NCI-H1417 treated with DMSO at 0.1 percent for 48 hours (cell line): Measurements from ENCODE around the gene RHOT2.
"Not testable (repeated sequence)": the region's sequence is repeated elsewhere in the genome, so short reads cannot be mapped to it uniquely, and the experiment has no call there.

ENCODE experiments used
- DNase-seq: peaks from one replicate; lab custom pipeline; 2025; lab: John Stamatoyannopoulos, UW

RHOT2 gene

DNA sequence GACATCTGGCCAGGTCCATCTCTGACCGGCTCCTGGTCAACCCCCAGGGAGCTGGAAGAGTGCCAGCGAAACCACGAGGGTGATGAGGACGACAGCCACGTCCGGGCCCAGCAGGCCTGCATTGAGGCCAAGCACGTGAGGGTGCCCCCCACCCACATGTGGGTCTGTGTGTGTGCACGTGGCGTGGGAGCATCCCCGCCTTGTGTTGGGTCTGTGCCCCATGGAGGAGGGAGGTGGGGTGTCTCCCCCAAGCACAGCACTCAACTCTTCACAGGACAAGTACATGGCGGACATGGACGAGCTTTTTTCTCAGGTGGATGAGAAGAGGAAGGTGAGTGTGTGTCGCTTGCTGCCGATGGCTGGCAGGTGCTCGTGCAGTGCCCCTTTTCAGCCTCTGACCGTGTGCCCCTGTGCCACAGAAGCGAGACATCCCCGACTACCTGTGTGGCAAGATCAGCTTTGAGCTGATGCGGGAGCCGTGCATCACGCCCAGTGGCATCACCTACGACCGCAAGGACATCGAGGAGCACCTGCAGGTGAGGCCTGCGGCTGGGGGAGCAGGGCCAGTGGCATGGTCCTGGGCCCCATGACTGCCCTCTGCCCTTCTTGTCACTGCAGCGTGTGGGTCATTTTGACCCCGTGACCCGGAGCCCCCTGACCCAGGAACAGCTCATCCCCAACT is 14.0 kb downstream of the RHOT2 start:
- DNase-seq = no peak

DNA sequence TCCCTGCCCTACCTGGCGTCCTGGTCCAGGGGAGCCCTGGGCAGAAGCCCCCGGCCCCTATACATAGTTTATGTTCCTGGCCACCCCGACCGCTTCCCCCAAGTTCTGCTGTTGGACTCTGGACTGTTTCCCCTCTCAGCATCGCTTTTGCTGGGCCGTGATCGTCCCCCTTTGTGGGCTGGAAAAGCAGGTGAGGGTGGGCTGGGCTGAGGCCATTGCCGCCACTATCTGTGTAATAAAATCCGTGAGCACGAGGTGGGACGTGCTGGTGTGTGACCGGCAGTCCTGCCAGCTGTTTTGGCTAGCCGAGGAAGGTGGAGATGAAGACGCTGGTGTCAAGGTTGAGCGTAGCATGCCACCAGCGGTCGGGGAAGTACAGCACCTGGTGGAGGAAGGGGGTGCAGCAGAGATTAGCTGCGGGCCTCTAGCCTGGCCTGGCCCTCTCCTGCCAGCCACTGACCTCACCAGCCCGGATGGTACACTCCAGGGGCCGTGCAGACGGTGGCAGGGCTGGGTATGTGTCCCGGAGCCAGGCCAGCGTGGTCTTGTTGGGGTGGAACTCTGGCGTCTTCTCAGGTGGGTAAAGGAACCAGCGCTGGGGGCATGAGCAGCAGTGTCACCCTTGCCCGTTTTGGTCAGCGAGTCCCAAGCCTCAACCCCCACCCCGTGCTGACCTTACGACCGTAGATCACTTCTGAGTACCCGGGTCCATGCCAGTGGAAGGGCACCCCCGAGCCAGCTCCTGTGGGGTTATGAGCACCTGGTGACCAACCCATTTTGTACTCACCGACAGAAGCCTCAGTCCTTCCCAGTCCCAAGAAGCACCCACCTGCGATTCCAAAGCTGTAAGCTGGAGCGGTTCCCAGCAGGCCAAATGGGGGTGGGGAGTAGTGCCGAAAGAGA is 14.8 kb downstream of the RHOT2 start:
- DNase-seq = no peak

DNA sequence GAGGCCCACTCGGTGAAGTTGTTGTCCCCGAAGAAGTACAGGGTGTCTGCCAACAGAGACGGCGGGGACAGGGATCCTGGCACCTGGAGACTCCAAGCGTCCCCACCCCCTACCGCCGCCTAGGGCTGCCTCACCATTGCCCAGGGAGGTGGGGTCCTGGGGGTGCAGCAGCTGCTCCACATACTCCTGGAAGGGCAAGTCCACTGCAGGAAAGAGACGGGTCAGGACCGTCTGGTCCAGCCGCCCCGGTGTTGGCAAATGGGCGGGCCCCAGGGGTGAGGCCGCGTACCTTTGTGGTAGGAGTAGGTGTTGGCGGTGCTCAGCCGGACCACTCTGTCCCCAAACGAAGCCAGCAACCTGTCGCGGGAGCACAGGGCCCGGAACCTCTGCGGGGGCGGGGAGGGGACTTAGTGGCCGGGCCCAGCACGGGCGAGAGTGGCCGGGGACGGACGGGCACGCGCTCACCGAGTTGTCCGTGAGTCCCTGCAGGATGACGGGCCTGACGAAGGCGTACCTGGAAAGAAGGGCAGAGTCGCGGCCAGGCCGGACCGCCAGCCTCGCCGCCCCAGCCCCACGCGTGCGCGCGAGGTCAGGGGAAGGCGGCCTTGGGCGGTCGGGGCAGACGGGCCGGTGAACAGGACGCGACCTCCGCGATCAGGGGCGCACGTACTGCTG is 15.6 kb downstream of the RHOT2 start:
- DNase-seq = no peak

DNA sequence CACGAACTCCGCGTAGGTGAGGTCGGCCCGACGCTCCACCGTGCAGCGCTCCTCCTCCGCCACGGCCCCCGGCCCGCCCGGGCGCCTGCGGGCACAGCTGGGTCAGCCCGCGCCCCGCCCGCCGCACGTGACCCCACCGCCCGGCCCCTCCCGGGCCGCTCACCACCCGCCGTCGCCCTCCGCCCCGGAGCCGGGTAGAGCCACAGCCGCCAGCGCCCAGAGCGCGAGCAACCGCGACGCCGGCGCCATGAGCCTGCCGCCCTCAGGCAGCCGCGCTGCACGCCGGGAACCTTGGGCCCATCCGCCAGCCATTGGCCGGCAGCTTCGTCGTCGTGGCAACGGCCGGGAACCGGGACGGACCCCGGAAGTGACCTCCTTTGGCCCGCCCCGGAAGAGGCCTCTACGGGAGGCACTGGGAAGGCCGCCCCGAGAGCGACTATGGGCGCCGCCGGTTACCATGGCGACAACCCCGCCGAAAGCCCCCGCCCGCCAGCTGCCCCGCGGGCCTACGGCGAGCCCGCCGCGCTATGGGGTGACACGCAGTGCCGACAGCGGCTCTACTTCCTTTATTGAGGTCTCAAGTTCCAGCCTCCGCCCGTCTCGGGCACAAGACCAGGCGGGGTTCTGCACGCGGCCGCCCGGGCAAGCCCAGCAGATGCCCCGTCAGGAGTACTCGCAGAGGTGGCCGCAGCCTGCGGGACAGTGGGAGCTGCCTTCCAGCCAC is 16.3 kb downstream of the RHOT2 start, which contains the start of gene JMJD8:
TSS of gene JMJD8 (minus strand) at position 264 of the 724 bp plus-strand sequence. CDS start at position 249, 15 bp downstream.
- peak; percentile 56 for DNase-seq

DNA sequence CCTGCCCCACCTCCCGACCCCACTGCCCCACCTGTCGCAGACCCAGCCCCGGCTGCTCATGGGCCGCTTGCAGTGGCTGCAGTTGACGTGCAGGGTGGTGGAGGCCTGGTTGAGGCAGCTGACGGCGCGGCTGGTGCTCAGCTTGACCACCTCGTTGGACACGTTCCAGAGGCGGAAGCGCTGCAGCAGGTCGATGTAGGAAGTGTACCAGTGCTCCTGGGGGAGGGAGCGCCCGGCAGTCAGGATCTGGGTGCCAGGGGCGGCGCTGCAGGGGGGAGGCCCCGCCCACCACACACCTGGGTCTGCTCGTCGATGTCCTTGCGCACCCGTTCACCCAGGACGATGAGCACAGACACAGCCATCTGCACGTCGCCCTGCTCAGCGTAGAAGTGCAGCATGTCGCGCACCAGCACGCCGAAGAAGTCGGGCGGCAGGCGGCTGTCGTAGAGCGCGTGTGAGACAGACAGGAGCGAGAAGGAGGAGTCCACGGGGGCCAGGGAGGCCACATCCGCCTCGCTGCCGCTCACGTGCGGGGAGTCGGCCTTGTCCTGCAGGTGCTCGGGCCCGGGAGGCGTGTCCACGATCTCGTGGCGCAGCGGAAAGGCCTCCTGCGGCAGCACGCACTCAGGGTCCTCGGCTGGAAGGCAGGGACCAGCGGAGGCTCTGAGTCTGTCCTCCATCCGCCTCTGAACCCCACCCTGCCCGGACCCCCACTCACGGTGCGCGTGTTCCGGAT is 17.2 kb downstream of the RHOT2 start:
- peak; percentile 59 for DNase-seq

DNA sequence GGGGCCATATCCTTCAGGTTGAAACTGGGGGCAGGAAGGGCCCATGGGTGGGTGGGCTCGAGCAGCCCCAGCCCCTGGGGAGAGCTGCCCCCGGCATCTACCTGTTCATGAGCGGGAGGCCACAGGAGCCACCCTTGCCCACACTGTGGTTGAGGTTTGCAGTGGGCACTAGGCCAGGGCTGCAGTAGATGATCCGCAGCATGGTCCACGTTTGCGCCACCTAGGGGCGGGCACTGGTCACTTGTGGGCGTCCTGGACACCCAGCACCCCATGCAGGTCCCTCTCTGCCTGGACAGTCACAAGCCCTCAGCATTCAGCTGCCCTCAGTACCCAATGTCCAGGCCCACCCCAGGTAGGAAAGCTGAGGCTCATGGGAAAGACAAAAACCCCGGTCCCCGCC is 18.0 kb downstream of the RHOT2 start:
- DNase-seq = no peak

DNA sequence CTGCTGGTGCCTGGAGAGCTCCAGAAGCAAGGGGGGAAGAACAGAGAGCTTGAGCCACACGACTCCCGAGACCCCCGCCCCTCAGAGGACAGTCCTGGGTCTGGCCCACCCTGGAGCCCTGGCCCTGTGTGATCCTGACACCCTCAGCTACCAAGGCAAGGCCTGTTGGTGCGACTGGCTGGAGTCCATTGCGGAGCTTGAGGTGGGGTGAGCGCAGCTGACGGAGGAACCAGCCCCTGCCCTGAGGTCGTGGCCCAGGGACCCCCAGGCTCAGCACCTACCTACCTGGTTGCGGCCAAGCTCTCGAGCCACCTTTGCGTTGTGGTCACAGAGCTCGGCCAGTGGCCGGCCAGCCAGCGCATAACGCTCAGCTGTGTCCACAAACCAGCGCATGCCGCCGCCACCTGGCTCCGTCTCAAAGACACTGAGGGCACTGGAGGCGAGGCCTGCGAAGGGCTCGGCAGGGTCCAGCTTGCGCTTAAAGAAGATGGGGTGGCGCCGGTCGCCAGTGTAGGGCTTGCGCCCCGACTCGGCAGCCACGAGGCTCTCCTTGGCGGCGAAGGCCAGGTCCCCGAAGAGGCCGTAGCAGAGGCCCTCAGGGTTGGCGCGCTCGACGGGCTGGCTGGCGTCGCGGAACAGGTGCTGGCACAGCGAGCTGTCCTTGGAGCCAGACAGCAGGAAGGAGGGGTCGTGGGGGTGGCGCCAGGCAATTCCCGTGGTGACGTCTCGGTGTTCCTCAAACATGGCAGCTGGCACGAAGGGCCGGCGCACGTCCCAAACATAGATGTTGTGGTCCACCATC is 18.7 kb downstream of the RHOT2 start:
- no peak for DNase-seq

DNA sequence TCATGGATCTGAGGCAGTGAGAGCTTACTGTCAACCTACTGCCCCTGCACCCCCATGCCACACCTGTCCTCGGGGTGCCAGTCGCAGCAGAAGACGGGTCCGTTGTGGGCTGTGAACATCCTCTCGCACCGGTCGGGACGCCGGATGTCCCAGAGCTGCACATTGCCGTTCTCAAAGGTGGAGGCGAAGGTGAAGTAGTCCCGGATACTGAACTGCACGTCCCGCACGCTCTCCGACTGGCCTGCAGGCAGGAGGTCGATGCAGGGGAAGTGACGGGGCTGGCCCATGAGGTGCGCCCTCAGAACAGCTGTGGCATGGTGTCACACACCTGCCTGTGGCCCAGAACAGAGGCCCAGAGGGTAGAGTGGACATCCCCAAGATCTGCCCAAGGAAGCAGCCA is 19.6 kb downstream of the RHOT2 start:
- no peak for DNase-seq

DNA sequence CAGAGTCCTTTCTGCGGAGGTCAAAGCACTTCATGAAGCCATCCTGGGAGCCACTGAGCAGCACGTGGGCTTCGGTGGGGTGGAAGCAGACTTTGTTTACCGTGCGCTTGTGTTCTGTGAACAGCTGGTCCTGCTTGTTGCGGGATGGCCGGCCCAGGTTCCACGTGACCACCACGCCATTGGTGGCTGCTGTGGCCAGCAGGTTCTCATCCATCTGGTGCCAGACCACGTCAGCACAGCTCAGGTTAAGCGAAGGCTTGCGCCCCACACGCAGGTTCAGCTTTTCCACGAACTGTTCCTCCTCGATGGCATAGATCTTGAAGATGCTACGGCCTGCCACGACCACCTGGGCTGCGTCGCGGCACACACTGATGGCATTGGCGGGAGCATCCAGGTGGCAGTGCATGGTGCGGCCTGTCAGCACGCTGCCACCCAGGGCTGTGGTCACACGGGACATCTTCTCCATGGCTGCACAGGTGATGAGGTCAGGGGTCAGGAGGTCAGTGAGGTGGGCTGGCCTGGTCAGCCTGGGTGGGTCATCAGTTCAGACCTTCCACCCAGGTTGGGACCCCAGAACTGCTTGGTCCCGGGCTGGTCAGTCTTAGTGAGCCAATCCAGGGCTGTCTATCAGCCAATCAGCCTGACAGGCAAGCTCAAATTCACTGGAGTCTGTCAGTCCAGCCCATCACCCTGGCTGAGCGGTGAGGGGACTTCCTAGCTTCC is 21.4 kb downstream of the RHOT2 start:
- DNase-seq = no peak

DNA sequence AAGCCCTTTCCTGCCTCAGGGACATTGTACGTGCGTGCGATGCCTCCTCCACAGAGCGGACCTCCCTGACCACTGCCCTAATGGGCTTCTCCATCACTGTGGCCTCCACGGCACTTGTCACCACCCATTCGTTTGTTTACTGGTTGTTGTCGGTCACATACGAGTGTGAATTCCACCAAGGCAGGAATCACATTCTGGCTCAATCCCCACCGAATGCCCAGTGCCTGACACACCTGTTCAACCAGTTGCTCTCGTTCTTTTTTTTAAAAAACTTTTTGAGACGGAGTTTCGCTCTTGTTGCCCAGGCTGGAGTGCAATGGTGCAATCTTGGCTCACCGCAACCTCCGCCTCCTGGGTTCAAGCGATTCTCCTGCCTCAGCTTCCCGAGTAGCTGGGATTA is 23.3 kb downstream of the RHOT2 start:
- DNase-seq = not testable (repeated sequence)

DNA sequence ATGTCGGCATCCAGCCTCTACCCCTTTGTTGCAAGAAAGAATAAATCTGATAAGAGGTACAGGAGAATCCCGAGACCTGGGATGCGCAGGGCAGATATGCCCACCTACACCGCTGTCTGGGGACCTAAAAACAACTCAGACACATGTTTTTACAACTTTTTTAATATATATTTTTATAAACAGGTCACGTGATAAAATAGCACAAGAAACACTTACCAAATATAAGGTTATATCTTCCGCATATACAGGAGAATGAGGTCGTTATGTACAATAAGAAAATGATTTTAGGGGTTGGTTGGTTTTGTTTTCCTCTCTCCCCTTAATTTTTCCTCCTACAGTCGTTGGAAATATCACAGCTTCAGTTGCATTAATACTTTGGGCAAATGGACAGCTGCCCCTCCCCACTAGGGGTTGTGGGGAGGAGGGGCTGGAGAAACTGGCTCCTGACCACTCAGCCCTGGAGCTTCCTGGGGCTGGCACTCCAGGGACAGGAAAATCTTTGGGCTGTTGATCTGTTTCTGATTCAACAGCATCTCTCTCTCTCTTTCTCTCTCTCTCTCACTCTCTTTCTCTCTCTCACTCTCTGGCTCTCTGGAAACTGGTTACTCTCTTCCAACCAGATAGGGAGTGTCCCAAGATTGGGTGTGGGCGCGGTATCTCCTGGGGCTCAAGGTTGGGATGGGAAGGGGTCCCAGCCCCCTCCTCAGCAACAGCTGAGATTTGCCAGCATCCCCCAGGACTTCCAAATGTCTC is 24.6 kb downstream of the RHOT2 start:
- DNase-seq = no peak

DNA sequence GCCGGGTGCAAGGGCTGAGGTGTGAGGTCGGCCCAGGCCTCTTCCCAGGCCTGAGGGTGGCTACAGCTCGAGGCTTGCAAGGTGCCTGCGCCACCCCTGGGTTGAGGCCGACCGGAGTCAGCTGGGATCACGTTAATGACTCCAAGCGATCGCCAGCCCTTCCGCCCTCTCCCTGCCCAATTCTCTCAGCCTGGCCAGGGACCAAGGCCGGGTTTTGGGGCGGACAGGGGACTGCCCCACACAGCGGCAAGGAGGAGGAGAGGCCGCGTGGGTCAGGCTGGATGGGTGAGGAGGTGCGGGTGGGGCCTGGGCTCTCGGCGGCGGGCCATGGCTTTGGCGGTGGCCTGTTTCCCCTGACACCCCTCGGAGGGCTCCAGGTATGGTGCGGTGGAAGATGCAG is 25.4 kb downstream of the RHOT2 start:
- DNase-seq = no peak

DNA sequence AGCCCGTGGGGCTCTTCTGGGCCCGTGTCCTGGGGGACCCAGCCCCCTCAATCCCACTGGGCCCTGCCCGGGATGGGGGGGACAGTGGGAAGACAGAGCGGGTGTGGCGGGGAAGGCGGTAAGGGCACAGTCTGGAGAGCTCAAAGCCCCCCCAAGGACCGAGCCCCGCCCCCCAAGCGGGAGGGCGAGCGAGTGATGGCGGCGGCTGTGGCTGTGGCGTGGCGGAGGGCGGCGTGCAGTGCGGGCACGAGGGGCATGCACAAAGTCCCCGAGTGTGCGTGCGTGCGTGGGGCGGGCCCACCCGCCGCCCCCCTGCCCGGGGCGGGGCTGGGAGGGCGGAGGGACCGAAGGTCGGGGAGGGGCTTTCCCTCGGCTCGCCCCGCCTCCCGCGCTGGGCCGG is 25.8 kb downstream of the RHOT2 start:
- no peak for DNase-seq

DNA sequence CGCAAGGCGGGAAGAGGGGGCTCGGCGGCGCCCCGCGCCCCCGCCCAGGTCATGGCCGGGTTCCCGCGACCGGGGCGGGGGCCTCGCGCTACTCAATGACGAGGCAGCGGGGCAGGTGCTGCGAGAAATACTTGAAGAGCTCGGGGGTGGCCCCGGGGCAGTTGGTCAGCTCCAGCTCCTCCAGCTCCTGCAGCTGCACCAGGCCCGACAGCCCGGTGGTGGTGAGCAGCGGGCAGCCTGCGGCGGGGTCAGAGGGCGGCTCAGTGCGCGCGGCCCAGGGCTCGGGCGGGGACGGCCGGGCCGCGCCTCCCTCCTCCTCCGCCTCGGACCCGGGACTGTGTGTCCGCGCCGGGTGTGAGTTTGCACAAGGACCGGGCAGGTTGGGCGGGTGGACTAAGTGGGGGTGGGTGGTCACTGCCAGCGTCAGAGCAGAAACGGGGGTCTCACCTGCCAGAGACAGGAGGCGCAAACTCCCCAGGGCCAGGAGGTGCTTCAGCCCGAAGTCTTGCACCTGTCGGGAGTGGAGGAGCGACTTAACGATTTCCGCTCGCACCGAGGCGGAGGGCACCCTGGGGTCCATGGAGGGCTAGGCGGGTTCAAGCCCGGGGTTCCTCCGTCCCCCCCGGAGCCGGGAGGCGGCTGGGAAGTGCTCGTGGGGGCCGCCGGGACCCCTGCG is 26.4 kb downstream of the RHOT2 start:
- no peak for DNase-seq

DNA sequence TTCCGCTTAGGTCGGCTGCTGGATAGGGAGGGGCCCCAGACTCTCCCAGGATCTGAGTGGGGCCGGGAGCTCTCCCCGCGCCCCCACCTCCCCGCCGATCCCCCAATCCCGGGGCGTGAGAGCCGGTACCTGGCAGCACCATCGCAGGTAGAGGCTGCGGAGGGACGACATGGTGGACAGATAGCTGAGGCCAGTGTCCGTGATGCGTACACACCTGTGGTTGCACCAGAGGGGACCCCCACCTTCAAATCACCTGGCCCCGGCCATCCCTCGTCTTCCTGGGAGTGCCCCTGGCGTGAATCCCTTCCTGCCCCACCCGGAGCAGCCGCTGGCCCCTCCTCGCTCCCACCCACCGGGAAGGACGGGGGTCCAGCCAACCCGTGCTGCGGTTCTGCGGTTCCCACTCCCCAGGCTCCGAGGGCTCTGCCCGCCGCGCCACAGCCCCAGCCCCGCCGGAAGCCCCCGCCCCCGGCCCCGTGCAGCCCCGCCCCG is 27.0 kb downstream of the RHOT2 start:
- DNase-seq = no peak

DNA sequence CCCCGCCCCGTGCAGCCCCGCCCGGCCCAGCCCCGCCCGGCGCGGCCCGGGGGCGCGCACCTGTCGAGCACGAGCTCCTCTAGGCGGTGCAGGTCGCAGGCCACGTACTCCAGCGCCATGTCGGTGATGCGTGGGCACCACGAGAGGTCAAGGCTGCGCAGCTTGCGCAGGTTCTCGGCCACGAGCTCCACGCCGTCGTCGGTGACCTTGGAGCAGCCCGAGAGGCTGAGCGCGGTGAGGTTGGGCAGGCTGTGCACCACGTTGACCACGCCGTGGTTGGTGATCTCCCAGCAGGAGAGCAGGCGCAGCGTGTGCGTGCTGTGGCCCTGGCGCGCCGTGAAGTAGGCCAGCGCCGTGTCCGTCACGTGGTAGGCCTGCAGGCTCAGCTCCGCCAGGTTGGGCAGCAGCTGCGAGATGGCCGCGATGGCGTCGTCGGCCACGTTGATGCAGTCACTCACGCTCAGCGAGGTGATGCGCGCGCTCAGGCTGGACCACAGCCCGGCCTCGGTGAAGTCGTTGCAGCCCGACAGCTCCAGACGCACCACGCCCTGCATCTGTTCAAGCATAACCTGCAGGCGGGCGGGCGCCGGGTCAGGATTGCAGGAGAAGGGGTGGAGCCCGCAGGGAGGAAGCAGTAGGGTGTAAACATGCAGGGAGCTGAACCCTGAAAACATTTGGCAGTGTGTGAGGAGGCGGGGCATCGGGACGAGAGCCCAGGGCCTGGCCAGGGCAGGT is 27.6 kb downstream of the RHOT2 start:
- peak; percentile 54 for DNase-seq

DNA sequence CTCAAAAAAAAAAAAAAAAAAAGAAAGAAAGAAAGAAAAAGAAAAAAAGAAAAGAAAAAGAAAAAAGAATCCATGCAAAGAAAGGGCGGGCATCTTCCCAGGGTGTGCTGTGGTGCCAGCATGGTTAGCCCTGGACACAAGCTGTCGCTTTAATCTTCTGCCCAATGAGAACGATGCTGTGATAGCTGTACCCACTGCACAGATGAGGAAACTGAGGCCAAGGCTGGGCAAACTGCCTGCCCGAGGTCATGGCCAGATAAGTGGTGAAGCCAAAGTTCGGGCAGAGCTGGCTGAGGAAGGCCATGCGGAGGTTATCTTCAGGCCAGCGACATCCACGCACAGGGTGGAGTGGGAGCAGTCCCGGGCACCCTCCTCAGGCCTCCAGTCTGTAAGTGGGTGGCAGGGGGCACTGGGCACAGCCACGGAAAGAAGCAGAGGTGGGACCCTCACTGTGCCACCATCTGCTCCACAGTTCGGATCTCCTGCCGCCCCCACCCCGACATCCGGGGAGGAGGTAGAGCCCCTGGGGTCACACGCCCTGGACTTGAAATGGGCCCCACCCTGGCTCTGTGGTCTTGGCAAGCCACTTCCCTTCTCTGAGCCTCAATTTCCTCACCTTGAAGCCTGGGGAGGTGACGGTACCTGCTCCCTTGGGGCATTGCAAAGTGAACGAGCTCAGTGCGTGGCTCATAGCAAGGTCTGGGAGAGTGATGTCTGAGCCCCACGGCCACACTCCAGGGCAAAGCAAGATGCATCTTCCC is 31.2 kb downstream of the RHOT2 start:
- DNase-seq = no peak
